OCI-LY7 (cell line): ENCODE data around the gene SNRPD3. TPM values are rescaled to one million over a fixed set of nuclear protein-coding genes. Genes with fewer than 3 reads are reported as not detected.
"Not testable (repeated sequence)": the region's sequence is repeated elsewhere in the genome, so short reads cannot be mapped to it uniquely, and the experiment has no call there.

ENCODE experiments used
- BruUV-seq: library from RNA; stranded (reverse); fragments of 400-500 nt; replicated peaks from 2 replicates; lab custom pipeline; 2021; lab: Mats Ljungman, UMichigan
- CTCF ChIA-PET: fragments of 300-600 bp; sonication (Branson Sonifier 250); formaldehyde crosslinking; loops from one replicate; lab custom pipeline; 2022; ENCODE audit warnings: antibody characterized with exemption; ENCODE audit not compliant: unreplicated experiment; lab: Charles Lee
- POLR2A ChIA-PET: fragments of 300-600 bp; sonication (Branson Sonifier 250); formaldehyde crosslinking; loops from one replicate; lab custom pipeline; 2022; ENCODE audit warnings: antibody characterized with exemption; lab: Charles Lee
- DNase-seq: peaks from one replicate; pipeline ENCODE4 v3.0.0-alpha.2; 2015; ENCODE audit warnings: low spot score
- H2AFZ ChIP-seq: fragments of 200-600 bp; sonication (generic), shearing (Covaris generic); 2 replicates; pipeline ENCODE4 v1.6.1; 2014; ENCODE audit warnings: mild to moderate bottlenecking, antibody characterized with exemption, low read length, moderate library complexity
- H3K27ac ChIP-seq: fragments of 200-600 bp; sonication (generic); 2 replicates; pipeline ENCODE4 v1.5.1; 2014; ENCODE audit warnings: mixed run types, low read depth, mild to moderate bottlenecking, moderate library complexity, low read length, inconsistent platforms; ENCODE audit not compliant: poor library complexity, severe bottlenecking
- H3K36me3 ChIP-seq: fragments of 200-600 bp; sonication (generic); 2 replicates; pipeline ENCODE4 v1.6.1; 2014; ENCODE audit warnings: mild to moderate bottlenecking, antibody characterized with exemption, low read length, moderate library complexity, mixed read lengths; ENCODE audit not compliant: insufficient read depth
- H3K4me1 ChIP-seq: fragments of 200-600 bp; sonication (generic); 2 replicates; pipeline ENCODE4 v1.5.1; 2014; ENCODE audit warnings: mild to moderate bottlenecking, low read length; ENCODE audit not compliant: insufficient read depth, poor library complexity, severe bottlenecking
- H3K4me2 ChIP-seq: fragments of 200-600 bp; sonication (generic); 2 replicates; pipeline ENCODE4 v1.6.1; 2014; ENCODE audit warnings: mild to moderate bottlenecking, low read length
- H3K4me3 ChIP-seq: fragments of 200-600 bp; sonication (generic); 2 replicates; pipeline ENCODE4 v1.5.1; 2014; ENCODE audit warnings: mild to moderate bottlenecking, low read depth, low read length; ENCODE audit not compliant: poor library complexity, severe bottlenecking
- H3K79me2 ChIP-seq: fragments of 200-600 bp; sonication (generic); 2 replicates; pipeline ENCODE4 v1.6.1; 2016; ENCODE audit warnings: low read depth, mild to moderate bottlenecking, low read length, moderate library complexity, mixed read lengths; ENCODE audit not compliant: insufficient read depth
- H3K9me2 ChIP-seq: fragments of 200-600 bp; sonication (generic); 2 replicates; pipeline ENCODE4 v1.6.1; 2016; ENCODE audit warnings: mild to moderate bottlenecking, low read length, mixed read lengths; ENCODE audit not compliant: insufficient read depth
- H3K9me3 ChIP-seq: fragments of 200-600 bp; sonication (generic); 2 replicates; pipeline ENCODE4 v1.6.1; 2014; ENCODE audit warnings: mild to moderate bottlenecking, mixed run types, low read length, mixed read lengths
- H4K20me1 ChIP-seq: fragments of 200-600 bp; sonication (generic); 2 replicates; pipeline ENCODE4 v1.6.1; 2014; ENCODE audit warnings: mild to moderate bottlenecking, antibody characterized with exemption, low read length, moderate library complexity, mixed read lengths; ENCODE audit not compliant: insufficient read depth
- EZH2phosphoT487 ChIP-seq: fragments of 200-600 bp; sonication (generic); IDR thresholded peaks from 2 replicates; pipeline ENCODE4 v1.6.1; 2018; ENCODE audit warnings: low read depth, borderline replicate concordance, mild to moderate bottlenecking, mixed run types, antibody characterized with exemption, low read length, moderate library complexity, mixed read lengths
- intact Hi-C: fragments of 100-400 bp; cut with micrococcal nuclease; formaldehyde crosslinking; loops from one replicate; pipeline ENCODE4 v1.10.0; 2022; ENCODE audit not compliant: unreplicated experiment
- total RNA-seq, 2 experiments: library from RNA; depleted of rRNA in 1 of 2; stranded (reverse); fragments of >200 nt in 1 of 2; shearing (Covaris generic) in 1 of 2; gene quantifications; 2 replicates each; pipeline ENCODE4 v1.2.3, GENCODE V29; 2014 to 2022
- TF ChIP-seq, protein P1 (sequence below): fragments of 200-600 bp; sonication (generic); conservative IDR thresholded peaks from 2 replicates; pipeline ENCODE4 v1.5.1; 2014; ENCODE audit warnings: mild to moderate bottlenecking, antibody characterized with exemption, low read length, moderate library complexity, mixed read lengths

SNRPD3 gene
- total RNA-seq, 2 experiments from 2014 or later = 166 to 264 TPM

DNA sequence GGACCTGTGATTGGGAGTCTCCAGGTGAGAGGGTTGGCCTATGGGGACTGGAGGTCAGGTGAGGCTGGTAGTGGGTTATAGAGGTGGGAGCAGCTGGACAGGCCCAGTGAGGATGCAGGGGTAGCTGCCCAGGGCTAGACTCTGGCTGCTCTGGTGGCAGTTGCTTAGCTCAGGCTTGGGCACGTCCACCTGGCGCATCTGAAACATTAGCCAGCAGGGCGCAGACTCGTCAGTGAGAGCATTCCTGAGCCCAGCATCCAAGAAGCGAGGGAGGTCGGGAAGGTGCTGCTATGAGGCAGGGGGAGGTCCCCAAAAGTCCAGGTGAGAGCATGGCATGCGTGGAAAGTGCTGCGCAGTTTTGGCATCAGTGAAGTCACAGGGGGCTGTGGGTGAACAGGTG is 43.7 kb downstream of the SNRPD3 start:
- Histone ChIP-seq H4K20me1 (no peaks in the 10 kb centered on the region), H3K9me3 (no peaks in the 10 kb centered on the region), H2AFZ (no peak overlapping the region), H3K79me2 (no peaks in the 10 kb centered on the region), H3K9me2 (no peaks in the 10 kb centered on the region), H3K4me1 (peaks cover 12% of the 10 kb centered on the region), H3K27ac (no peak overlapping the region), H3K4me2 (no peak overlapping the region), H3K4me3 (no peak overlapping the region), H3K36me3 (no peaks in the 10 kb centered on the region)
- TF ChIP-seq, protein P1, sequence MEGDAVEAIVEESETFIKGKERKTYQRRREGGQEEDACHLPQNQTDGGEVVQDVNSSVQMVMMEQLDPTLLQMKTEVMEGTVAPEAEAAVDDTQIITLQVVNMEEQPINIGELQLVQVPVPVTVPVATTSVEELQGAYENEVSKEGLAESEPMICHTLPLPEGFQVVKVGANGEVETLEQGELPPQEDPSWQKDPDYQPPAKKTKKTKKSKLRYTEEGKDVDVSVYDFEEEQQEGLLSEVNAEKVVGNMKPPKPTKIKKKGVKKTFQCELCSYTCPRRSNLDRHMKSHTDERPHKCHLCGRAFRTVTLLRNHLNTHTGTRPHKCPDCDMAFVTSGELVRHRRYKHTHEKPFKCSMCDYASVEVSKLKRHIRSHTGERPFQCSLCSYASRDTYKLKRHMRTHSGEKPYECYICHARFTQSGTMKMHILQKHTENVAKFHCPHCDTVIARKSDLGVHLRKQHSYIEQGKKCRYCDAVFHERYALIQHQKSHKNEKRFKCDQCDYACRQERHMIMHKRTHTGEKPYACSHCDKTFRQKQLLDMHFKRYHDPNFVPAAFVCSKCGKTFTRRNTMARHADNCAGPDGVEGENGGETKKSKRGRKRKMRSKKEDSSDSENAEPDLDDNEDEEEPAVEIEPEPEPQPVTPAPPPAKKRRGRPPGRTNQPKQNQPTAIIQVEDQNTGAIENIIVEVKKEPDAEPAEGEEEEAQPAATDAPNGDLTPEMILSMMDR = no peak
- no peak for TF ChIP-seq EZH2phosphoT487
- ChIA-PET POLR2A (no interaction called here), CTCF (no interaction called here)
- intact Hi-C loops = no loop called here
- no TSS peak for BruUV-seq
- no peak for DNase-seq

DNA sequence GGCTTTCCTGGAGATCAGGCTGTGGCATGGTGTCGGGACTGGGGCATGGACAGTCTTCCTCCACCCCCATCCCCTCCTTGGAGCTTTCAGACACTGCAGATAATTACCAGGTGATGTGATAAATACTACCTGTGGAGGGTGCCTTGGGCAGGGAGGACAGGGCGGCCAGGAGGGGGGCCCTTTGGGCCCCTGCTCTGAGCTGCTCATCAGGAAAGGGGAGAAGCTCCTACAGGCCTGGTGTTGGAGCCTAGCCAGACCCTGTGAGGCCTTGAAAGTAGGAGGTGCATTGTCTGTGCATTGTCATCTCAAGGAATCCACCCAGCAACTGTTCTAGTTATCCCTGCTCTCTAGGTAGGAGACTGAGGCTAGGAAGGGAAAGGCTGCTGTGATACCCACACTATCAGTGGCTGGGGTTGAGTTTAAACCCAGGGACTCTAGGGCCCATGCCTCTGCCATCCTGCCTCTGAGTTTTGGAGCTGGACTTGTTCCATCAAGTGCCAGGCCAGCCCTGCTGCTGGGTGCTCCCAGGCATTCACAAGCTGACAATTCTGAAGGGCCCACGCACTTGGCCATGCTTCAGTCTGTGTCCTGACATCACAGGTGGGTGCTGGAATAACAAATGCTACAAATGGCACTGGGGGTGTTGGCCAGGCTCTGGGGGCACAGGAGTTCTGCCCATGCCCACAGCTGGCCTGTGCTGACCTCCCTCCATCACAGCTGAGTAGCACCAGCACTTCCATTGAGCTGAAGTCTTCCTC is 44.3 kb downstream of the SNRPD3 start:
- H3K9me2 ChIP-seq, DNase-seq, POLR2A ChIA-PET, H3K27ac ChIP-seq, intact Hi-C loops, H3K79me2 ChIP-seq, H3K4me3 ChIP-seq, H3K4me2 ChIP-seq, H3K9me3 ChIP-seq, H4K20me1 ChIP-seq, H3K36me3 ChIP-seq, H2AFZ ChIP-seq, CTCF ChIA-PET, BruUV-seq: not testable (repeated sequence)
- peaks cover 12% of the 10 kb centered on the region for H3K4me1 ChIP-seq

DNA sequence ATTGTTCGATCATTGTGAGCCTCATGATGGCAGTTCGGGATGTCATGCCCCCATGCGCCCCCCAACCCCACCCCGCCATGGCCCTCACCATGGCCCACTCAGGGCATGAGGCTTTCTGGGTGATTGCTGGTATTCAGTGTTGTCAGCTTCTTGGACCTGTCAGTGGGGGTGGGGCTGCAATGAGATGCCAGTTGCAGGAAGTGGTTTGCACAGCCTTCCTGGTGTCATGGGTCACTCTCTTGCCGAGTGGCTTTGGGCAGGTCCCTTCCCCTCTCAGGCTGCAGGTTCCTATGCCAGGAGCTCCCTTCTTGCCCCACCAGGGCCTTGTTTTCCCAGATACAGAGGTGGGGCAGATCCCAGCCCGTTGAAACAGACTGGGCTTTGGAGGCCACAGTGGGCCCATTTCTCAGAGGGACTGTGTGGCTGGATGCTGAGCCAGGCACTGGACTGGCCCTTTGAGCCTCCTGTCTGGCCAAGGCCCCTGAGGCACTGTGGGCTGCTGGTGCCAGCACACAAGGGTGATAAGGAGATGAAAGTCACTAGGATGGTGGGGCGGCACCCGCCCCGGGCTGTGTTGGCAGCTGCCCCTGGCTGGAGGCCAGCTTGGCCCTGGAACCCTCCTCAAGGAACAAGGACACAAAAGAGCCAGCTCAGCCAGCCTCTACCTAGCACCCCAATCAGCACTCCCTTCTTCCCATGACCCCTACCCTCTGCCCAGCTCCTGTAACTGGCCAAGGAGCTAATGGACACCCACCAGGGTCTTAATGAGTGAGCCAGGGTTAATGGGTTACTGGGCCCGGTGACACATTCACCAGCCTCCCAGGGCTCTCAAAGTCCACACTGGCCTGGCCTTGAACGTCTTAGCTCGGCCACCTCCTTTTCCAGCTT is 45.7 kb downstream of the SNRPD3 start:
- no peaks in the 10 kb centered on the region for H4K20me1 ChIP-seq
- no peaks in the 10 kb centered on the region for H3K9me2 ChIP-seq
- DNase-seq = peak; percentile 23
- TF ChIP-seq, protein P1 = no peak
- TF ChIP-seq EZH2phosphoT487 = no peak
- no peaks in the 10 kb centered on the region for H3K9me3 ChIP-seq
- H3K36me3 ChIP-seq = no peaks in the 10 kb centered on the region
- H3K4me3 ChIP-seq = no peak overlapping the region
- intact Hi-C loops = no loop called here
- peaks cover 12% of the 10 kb centered on the region for H3K4me1 ChIP-seq
- H3K27ac ChIP-seq = no peak overlapping the region
- no TSS peak for BruUV-seq
- no peak overlapping the region for H2AFZ ChIP-seq
- CTCF ChIA-PET = no interaction called here
- H3K4me2 ChIP-seq = no peak overlapping the region
- no peaks in the 10 kb centered on the region for H3K79me2 ChIP-seq
- POLR2A ChIA-PET = no interaction called here

DNA sequence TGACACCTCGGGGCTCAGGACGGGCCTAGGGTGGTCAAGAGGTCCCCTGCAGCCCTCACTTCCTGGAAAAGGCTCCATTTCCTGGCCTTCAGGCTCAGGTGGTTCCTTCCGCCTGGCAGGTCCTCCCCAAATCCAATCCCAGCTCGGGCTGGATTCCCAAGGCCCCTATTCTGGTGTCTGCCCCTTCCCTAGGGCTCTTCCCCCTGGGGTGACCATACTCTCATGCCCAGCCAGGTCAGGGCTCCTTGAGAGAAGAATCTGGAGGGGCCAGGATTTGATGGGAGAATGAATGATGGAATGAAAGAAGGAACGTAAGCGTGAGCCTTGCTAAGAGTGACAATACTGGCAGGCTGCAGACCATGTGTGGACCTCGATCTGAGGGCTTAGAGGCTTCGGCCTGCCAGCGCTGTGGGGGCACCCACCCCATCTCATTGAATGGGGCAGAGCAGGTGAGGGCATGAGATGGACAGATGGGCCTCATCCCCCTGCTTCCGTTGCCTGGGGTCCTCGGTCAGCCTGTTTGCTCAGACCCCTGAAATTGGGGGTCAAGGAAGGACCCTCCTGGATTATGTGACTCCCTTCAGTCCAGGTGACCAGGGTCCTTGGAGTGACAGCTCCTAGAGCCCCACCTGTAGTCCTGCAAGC is 46.4 kb downstream of the SNRPD3 start:
- H4K20me1 ChIP-seq, H3K9me3 ChIP-seq, H3K4me2 ChIP-seq, H2AFZ ChIP-seq, CTCF ChIA-PET, intact Hi-C loops, H3K9me2 ChIP-seq, H3K79me2 ChIP-seq, H3K36me3 ChIP-seq, DNase-seq, H3K27ac ChIP-seq, H3K4me3 ChIP-seq, BruUV-seq: not testable (repeated sequence)
- peaks cover 13% of the 10 kb centered on the region for H3K4me1 ChIP-seq
- POLR2A ChIA-PET = interaction anchor here (0.7 kb wide), 1 partner anchor 251 kb away, joined by 3 read pairs; no protein-coding TSS in a partner anchor
